GM12872 (cell line): ENCODE measurements around the gene C14orf132.

Experiments used
- TF ChIP-seq, protein P1 (sequence below): IDR thresholded peaks from 3 replicates; pipeline ENCODE4 v1.5.1; 2011; ENCODE audit warnings: low read depth, mild to moderate bottlenecking, low read length, moderate library complexity; ENCODE audit not compliant: insufficient read depth

Gene C14orf132

DNA sequence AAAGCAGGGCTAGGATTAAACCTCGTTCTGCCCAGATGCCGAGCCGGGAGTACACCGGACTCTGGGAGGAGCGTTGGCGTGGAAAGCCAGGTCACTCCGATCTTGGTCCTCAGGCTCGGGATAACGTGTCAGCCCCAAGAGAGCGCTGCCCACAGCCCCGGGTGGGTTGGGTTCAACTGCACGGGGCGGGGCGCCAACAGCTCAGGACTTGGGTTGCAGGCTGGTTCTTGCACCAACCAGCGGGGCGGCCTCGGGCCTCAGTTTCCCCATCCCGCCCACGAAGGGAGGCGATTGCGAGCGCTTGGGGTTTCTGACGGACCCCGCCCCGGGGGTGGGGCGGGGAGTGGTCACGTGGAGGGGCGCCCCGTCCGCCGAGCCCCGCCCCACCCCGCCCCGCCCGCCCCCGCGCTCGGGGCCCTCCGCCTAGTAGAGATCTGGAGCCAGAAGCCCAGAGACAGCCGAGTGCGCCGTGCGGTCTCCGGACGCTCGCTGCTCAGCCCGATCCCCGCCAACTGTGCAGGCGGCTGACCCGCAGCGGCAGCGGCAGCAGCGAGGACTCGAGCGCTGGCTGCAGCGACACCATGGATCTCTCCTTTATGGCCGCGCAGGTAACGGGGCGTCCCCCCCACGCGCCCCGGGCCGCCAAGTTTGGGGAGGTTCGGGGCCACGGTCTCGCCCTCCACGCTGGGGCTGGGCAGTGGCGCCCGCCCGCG is at the start of gene C14orf132:
Gene C14orf132, plus strand, starts transcription at position 443 of the 713 bp plus-strand sequence. Its CDS starts 139 bp downstream, at position 582.
- TF ChIP-seq, protein P1, sequence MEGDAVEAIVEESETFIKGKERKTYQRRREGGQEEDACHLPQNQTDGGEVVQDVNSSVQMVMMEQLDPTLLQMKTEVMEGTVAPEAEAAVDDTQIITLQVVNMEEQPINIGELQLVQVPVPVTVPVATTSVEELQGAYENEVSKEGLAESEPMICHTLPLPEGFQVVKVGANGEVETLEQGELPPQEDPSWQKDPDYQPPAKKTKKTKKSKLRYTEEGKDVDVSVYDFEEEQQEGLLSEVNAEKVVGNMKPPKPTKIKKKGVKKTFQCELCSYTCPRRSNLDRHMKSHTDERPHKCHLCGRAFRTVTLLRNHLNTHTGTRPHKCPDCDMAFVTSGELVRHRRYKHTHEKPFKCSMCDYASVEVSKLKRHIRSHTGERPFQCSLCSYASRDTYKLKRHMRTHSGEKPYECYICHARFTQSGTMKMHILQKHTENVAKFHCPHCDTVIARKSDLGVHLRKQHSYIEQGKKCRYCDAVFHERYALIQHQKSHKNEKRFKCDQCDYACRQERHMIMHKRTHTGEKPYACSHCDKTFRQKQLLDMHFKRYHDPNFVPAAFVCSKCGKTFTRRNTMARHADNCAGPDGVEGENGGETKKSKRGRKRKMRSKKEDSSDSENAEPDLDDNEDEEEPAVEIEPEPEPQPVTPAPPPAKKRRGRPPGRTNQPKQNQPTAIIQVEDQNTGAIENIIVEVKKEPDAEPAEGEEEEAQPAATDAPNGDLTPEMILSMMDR: no peak

DNA sequence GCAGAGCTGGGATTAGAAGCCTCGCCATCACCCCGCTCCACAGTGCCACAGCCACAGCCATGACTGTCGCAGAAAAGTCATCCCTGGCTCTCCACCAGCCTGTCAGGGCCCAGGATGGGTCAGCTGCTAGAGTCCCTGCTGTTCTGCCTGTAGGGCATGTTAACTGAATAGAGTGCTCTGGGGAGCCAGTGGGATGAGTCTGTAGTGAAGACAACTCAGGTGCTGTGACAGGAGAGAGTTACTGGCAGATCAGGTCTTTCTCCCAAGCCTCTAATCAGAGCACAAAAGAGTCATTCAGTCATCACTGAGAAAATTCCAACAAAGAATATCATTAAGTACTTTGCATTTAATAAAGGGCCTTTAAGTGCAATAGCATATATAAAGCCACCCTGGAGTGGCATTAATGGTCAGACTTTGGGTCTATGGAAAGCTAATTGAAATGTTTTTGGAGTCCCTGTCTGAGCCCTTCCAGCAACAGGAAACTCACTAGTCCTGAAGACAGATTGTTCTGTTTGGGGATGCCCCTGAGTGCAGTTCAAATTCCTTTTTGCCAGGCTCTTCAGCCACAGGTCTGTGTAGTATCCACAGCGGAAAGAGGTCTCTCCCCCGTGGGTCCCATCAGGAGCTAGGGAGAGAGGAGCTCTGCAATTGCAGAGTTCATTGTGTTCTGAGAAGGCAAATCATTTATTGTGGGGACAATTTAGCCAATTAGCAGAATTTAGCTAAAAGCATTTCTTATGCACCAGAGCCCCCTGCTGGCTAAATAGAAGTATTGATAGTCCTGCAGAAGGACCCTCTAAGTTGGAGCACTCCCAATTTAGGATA is 45.2 kb upstream of the C14orf132 start:
- TF ChIP-seq, protein P1: peak; percentile 79

DNA sequence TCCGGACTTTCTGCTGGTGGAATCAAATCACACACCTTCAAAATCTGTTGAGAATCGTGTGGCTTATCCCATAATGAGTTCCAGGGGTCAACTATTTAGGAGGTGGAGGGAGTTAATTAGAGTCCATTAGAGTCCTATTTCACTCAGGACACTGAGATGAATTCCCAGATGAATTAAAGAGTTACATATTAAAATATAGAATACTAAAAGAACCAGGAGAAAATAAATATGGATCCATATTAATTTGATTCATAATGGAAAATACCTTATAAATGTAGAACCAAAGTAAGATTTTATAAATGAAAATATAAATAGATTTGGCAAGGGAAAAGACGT is 44.6 kb upstream of the C14orf132 start:
- TF ChIP-seq, protein P1: no peak

DNA sequence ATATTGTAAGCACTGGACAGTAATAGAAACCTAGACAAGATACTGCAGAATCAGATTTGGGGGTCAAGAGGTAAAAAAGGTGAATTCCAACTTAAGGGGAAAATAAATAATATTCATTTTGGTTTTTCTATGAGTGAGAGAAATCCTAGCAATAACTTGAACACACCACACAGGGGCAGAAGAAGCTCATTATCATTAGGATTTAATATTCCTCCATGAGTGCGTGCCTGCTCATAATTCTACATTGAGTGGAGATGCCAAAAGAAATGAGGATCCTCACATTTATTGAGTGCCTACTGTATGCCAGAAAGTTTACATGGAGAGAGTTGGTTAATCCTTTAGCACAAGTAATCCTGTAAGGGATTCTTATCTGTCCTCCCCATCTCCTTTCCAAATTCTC is 40.5 kb upstream of the C14orf132 start:
- TF ChIP-seq, protein P1: peak; percentile 24; the same call in 1 of the 3 replicates

DNA sequence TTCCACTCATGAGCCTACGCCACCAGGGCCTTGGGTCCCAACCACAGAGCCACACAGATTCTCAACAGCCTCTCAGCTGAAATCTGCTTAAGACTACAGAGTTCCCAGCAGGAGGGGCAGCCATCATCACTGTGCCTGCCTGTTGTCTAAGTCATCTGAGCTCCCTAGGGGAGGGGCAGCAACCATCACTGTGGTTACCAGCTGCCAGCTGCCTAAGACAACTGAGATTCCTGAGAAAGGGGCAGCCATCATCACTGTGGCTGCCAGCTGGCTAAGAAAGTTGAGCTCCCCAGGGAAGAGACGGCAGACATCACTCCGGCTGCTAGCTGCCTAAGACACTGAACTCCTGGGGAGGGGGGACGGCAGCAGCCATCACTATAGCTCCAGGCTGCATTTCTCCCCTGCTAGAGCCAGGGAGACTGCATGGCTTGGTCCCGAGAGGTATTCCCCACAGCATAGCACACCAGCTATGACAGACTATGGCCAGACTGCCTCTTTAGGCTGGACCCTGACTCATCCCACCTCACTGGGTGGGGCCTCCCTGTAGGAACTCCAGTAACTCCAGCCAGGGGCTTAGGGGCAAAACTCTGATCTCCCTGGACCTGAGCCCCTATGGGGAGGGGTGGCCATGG is 37.2 kb upstream of the C14orf132 start:
- TF ChIP-seq, protein P1: no peak

DNA sequence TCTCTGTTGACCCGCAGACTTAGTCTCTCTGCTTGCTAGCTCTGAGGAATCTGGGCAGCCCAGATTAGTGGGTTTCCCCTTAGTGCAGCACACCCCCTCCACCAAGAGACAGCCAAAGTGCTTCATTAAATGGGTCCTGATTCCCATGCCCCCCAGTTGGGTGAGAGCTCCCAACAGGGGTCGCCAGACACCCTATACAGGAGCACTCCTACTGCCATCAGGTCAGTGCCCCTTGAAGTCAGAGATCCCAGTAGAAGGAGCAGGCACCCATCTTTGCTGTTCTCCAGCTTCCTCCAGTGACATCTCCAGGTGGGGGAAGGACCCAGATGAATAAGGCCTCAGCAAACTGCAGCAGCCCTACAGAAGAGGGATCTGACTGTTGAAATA is 36.7 kb upstream of the C14orf132 start:
- TF ChIP-seq, protein P1: no peak

DNA sequence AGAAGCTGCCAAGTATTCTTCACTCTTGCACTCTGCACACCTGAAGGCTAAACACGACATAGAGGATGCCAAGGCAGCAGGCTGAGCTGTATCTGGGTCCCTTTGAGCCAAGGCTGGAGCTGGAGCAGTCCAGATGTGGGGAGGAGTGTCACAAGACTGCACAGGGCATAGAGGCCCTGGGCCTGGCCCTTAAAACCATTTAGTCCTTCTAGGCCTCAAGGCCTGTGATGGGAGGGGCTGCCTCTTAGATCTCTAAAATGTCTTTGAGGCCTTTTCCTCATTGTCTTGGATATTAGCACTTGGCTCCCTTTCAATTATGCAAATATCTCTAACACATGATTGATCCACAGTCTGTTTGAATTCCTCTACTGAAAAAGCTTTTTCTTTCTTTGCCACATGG is 28.0 kb upstream of the C14orf132 start:
- TF ChIP-seq, protein P1: no peak
